AG04449 (cell line): ENCODE results near the gene OBSCN.

Experiments used
- CTCF ChIA-PET: fragments of 350-600 bp; formaldehyde crosslinking; extraction: SDS; loops from one replicate; lab custom pipeline; 2021; ENCODE audit warnings: antibody characterized with exemption; lab: Yijun Ruan, JAX
- POLR2A ChIA-PET: fragments of 400-600, 350-600 bp; formaldehyde crosslinking; extraction: SDS; loops from one replicate; lab custom pipeline; 2020; ENCODE audit warnings: antibody characterized with exemption, inconsistent platforms; lab: Yijun Ruan, JAX
- DNase-seq: peaks from one replicate; pipeline ENCODE4 v3.0.0-alpha.2; 2010; ENCODE audit warnings: low read depth, low spot score
- H3K4me3 ChIP-seq: 2 replicates; pipeline ENCODE4 v1.5.1; 2011; ENCODE audit warnings: low read depth, mild to moderate bottlenecking, control low read depth, low read length
- CTCF ChIP-seq: IDR thresholded peaks from one replicate; pipeline ENCODE4 v1.5.1; 2011; ENCODE audit warnings: mild to moderate bottlenecking, moderate library complexity, low read length, control low read depth, inconsistent platforms; ENCODE audit not compliant: insufficient read depth; ENCODE audit errors: missing control alignments

OBSCN gene

GRCh38 chr1:228334954-228335353 lies 127.1 kb downstream of the OBSCN start:
- no peak for TF ChIP-seq CTCF
- POLR2A ChIA-PET: no interaction called here
- no peak overlapping the region for H3K4me3 ChIP-seq
- DNase-seq: no peak
- CTCF ChIA-PET: no interaction called here

GRCh38 chr1:228335406-228336307 lies 127.8 kb downstream of the OBSCN start:
- no peak overlapping the region for H3K4me3 ChIP-seq
- no peak for DNase-seq
- TF ChIP-seq CTCF: no peak
- ChIA-PET CTCF (no interaction called here), POLR2A (no interaction called here)

GRCh38 chr1:228336308-228337030 lies 128.6 kb downstream of the OBSCN start:
- H3K4me3 ChIP-seq: no peak overlapping the region
- DNase-seq: no peak
- ChIA-PET CTCF (no interaction called here), POLR2A (no interaction called here)
- no peak for TF ChIP-seq CTCF

GRCh38 chr1:228337031-228337564 lies 129.3 kb downstream of the OBSCN start:
- TF ChIP-seq CTCF: no peak
- H3K4me3 ChIP-seq: no peak overlapping the region
- ChIA-PET CTCF (no interaction called here), POLR2A (no interaction called here)
- no peak for DNase-seq

- ChIA-PET POLR2A (no interaction called here), CTCF (no interaction called here)
- TF ChIP-seq CTCF: no peak
- no peak for DNase-seq
- H3K4me3 ChIP-seq: no peak overlapping the region
Measured at GRCh38 chr1:228337711-228338520, 130.1 kb downstream of the OBSCN start.
